Measurements from ENCODE around the gene DAGLA. TPM values are rescaled to one million over a fixed set of nuclear protein-coding genes. Genes with fewer than 3 reads are reported as not detected.

The DAGLA gene
- total and polyA plus RNA-seq, 2 donors (not counting 3 experiments of a cell fraction or from before 2014, with no cell fraction given) = 2.5 to 4.7 TPM

DNA sequence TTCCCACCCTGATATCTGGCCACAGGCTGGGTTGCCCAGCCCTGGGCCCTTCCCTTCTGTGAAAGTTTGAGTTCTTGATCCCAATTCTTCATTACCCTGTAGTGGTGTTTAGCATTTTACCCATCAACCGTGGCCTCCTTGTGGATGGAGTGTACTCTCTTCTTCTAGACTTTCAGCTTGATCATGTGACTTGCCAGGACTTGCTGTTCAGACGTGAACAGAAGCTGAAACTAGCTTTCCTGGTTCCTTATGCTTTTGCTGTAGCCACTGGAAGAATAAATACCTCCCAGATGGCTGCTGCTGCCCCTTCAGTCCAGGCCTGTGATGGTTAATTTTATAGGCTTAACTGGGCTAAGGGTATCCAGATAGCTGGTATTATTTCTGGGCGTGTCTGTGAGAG is 32.7 kb upstream of the DAGLA start:
- Histone ChIP-seq H3K27me3 (ENCODE audit: control insufficient read depth in 2 of 2, insufficient read depth in 2 of 2, low read length in 2 of 2) (no peaks in the 10 kb centered on the region), H3K27ac (ENCODE audit: insufficient read depth, low read depth, low read length) (no peak overlapping the region), H3K9ac (replicated peaks; ENCODE audit: extremely low read depth, insufficient read depth, low read length) (no peak overlapping the region), H3K9me1 (replicated peaks; ENCODE audit: control insufficient read depth, extremely low read depth, insufficient read depth, low read length) (no peaks in the 10 kb centered on the region), H3K79me2 (ENCODE audit: control insufficient read depth, insufficient read depth, low read length) (no peaks in the 10 kb centered on the region), H3K36me3 (ENCODE audit: control insufficient read depth in 2 of 2, extremely low read depth in 1 of 2, insufficient read depth in 2 of 2, low read length in 2 of 2) (no peaks in the 10 kb centered on the region), H3K4me2 (ENCODE audit: insufficient read depth, low read length) (no peak overlapping the region), H3K4me3 (replicated peaks in 1 of 3; ENCODE audit: insufficient read depth in 1 of 3, low read depth in 1 of 3, low read length in 3 of 3) (no peak overlapping the region), H4K20me1 (replicated peaks; ENCODE audit: control insufficient read depth, extremely low read depth, insufficient read depth, low read length) (no peaks in the 10 kb centered on the region), H2AFZ (ENCODE audit: low read depth, low read length) (no peak overlapping the region), H3K9me3 (replicated peaks; ENCODE audit: control insufficient read depth, insufficient read depth, low read length) (no peaks in the 10 kb centered on the region), H3K4me1 (ENCODE audit: control insufficient read depth, extremely low read depth, insufficient read depth, low read length) (no peaks in the 10 kb centered on the region)
- BruUV-seq (replicated peaks) = no TSS peak
- dilution Hi-C loops (cut with MboI; ENCODE audit: extremely low pct_ligation_motif_present, low sequenced_read_pairs) = no loop called here
- ChIA-PET POLR2A (no interaction called here), CTCF (interaction anchor here (1.0 to 3.2 kb wide), 2 partner anchors 9 to 86 kb away, joined by 3 to 20 read pairs; no protein-coding TSS in a partner anchor)
- no peak for FAIRE-seq
- intact Hi-C loops (cut with micrococcal nuclease) = no loop called here
- TF ChIP-seq EZH2 (IDR thresholded peaks at IDR 0.05; ENCODE audit: borderline replicate concordance, low read depth, low read length, severe bottlenecking) = no peak
- TF ChIP-seq POLR2A (IDR thresholded peaks at IDR 0.05; ENCODE audit: low read depth, low read length) = no peak
- no peak for TF ChIP-seq FOS (IDR thresholded peaks at IDR 0.05; ENCODE audit: borderline replicate concordance, insufficient read depth, low read length)
- no peak for TF ChIP-seq JUN (IDR thresholded peaks at IDR 0.05; ENCODE audit: borderline replicate concordance, insufficient read depth, insufficient read length, low read depth)
- TF ChIP-seq, protein P1, sequence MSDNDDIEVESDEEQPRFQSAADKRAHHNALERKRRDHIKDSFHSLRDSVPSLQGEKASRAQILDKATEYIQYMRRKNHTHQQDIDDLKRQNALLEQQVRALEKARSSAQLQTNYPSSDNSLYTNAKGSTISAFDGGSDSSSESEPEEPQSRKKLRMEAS (IDR thresholded peaks at IDR 0.05; ENCODE audit: insufficient read depth, insufficient read length) = no peak
- TF ChIP-seq, protein P2, sequence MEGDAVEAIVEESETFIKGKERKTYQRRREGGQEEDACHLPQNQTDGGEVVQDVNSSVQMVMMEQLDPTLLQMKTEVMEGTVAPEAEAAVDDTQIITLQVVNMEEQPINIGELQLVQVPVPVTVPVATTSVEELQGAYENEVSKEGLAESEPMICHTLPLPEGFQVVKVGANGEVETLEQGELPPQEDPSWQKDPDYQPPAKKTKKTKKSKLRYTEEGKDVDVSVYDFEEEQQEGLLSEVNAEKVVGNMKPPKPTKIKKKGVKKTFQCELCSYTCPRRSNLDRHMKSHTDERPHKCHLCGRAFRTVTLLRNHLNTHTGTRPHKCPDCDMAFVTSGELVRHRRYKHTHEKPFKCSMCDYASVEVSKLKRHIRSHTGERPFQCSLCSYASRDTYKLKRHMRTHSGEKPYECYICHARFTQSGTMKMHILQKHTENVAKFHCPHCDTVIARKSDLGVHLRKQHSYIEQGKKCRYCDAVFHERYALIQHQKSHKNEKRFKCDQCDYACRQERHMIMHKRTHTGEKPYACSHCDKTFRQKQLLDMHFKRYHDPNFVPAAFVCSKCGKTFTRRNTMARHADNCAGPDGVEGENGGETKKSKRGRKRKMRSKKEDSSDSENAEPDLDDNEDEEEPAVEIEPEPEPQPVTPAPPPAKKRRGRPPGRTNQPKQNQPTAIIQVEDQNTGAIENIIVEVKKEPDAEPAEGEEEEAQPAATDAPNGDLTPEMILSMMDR (IDR thresholded peaks at IDR 0.05; ENCODE audit: extremely low read depth in 1 of 2, insufficient read depth in 1 of 2, low read depth in 1 of 2, low read length in 2 of 2) = no peak
- no peak for TF ChIP-seq POLR2AphosphoS5 (IDR thresholded peaks at IDR 0.05; ENCODE audit: insufficient read depth, low read depth, low read length)
- no peak for TF ChIP-seq GATA2 (IDR thresholded peaks at IDR 0.05; ENCODE audit: insufficient read depth, insufficient read length, low read depth, low read length)
- no peak for DNase-seq (ENCODE audit: low read depth, low spot score)

Measured in endothelial cell of umbilical vein (primary cell).